HG03469 (cell line): ENCODE data around the gene ERG28.

Source experiments
- ATAC-seq: cut with Tn5 transposase; IDR thresholded peaks from one replicate; pipeline ENCODE4 v1.9.1; 2021; ENCODE audit warnings: mild to moderate bottlenecking, moderate library complexity, moderate number of reproducible peaks; ENCODE audit not compliant: unreplicated experiment

ERG28 gene

DNA sequence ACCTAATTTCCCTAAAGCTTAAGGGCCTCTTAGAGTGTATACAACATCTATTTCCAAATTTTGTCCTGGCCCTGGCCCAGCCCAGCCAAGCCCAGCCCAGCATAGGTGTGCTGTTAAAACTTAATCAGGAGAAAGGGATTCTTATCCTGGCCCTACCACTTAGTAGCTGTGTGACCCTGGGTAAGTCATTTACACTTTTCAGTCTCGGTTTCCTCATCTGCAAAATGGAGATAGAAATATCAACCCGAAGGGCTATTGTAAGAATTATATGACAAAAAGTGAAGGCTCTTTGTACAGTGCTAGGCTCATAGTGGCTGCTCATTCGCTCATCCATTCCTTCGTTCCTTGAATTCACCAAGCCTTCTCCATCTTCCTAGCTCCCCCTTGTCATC is 442 bp downstream of the ERG28 start:
- no peak for ATAC-seq

DNA sequence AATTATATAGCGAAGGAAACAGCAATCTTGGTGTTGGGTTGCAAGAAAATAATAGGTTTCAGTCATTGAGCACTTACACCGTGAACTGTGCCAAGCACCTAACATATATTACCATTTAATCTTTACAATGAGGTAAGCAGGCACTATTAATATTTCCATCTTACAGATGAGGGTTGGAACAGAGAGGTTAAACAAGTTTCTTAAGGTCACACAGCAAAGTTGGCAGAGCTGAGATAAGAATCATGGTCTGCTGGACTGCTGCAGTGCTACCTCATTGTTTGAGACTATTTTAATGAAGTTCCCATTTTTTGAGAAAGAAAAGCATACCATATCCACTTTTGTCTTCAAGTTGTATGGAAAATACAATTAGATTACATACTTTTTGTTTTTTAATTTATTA is 1.7 kb downstream of the ERG28 start:
- ATAC-seq, result no peak

DNA sequence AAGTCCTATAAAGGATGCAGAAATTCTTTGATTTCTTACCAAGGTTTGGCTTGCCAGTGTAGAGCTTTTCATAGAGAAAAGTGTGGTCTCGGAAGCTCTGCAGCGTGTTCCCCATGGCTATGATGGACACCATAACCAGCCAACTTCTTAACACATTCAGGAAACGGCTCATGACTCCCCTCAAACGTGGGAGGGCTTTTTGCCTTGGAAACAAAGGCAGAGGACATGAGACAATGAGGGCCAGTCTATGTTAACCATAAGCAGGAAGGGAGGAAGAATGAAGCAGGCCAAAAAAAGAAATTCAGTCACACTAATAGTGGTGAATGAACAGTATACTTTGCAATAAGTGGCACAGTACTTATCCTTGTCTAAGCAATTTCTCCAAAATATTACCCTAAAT is 3.3 kb downstream of the ERG28 start:
- ATAC-seq, result no peak

DNA sequence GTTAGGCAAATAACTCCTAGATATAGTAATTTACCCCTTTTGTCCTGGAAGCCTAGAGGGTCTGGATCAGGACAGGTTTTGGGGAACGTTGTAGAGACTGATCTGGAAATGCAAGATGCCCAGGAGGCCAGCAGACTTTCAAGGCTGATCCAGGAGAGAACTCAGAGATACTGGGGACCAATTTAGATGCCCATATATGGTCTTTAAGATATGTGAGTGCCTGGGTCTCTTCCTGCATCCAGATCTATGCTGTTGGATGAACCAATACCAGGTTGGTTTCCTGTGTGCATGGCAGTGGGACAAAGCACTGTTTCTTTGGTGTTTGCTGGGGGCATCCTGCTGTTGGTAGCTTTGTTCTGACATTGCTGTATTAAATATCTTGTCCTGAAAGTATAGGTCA is 5.4 kb downstream of the ERG28 start:
- no peak for ATAC-seq

DNA sequence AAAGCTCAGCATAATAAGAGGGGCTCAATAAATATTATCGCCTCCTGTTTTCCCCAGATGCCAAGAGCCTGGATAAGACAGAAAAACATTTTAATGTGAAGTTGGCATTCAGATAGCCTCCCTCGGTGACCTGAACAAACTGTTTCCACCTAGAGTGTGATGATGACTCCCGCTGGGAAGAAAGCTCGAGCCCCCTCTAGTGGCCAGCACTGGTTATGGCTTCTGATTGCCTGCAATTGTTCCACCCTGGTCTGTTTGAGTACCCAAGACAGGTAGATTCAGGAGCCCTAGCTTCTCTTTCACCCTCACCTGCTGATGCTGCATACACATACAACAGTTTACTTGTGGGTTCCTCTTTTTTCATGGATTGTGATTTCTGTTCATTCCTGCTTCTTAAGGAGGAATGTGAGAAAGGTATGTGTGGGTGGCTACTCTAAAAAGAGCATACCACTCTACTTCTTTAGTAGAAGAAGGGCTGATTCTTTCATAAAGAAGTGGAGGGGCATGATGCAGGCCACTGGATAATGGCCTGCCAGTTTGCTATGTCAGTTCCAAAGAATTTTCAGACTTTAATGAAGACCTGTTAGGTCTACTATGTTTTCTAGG is 6.4 kb downstream of the ERG28 start:
- ATAC-seq, result peak; percentile 48

DNA sequence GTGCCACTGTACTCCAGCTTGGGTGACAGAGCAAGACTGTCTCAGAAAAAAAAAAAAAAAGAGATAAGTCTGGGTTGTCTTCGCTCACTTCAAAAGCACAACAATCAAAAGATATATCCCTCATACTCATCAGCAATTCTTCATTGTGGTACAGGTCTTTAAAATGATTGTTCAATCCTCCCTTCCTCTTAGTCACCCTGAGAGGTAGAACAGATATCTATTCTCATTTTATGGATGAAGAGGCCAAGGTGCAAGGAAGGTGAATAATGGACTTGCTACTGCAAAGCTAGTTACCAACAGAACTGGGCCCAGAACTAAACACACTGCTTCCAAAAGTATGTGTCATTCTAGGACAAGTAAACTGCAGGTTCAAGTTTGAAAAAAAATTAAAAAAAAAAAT is 7.1 kb downstream of the ERG28 start:
- no peak for ATAC-seq

DNA sequence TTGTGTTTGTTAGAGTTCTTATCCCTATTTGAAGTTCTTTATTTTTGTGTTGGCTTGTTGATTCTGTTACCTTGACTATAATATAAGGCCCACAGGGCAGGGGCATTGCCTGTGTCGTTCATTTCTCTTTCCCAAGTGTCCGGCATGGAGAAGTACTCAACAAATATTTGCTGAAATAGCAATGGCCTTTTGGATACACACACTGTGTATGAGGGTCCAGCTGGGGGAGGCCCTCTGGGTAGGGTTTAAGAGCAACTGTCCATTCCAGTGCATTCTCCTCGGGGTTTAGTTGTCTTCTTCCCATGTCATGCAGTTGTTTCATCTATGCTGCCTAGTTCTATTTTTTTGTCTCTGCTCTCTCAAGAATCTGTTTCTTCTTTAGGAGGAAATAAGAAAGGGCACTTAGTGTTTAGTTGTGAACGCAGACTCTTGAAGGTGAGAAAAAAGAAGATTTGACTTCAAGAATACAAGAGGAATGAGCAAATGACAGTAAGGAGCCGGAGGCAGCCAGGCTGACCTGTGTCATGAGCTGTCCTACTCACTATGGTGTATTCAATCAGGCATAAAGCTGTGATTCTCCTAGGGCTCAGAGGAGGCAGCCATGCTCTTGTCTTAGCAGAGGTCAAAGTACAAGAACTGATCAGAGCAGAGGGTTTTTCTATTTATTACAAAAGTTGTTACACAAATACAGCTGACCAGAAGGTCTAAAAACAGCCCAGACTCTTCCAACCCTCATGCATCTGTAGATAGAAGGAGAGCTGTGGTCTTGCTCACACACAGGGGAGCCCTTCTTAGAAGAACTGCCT is 10.2 kb downstream of the ERG28 start:
- no peak for ATAC-seq

DNA sequence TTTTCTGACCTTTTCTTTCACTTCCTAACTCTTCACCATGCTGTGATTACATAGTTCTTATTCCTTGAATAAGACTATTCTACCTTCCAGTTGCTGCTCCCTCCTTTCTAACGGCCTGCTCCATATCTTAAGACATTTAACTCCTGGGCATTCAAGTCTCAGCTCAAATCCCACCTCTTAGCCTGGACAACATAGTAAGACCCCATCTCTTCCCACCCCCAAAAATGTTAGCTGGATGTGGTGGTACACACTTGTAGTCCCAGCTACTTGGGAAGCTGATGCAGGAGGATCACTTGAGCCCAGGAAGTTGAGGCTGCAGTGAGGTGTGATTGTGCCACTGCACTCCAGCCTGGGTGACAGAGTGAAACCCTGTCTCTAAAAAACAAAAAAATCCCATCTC is 10.9 kb downstream of the ERG28 start:
- no peak for ATAC-seq

DNA sequence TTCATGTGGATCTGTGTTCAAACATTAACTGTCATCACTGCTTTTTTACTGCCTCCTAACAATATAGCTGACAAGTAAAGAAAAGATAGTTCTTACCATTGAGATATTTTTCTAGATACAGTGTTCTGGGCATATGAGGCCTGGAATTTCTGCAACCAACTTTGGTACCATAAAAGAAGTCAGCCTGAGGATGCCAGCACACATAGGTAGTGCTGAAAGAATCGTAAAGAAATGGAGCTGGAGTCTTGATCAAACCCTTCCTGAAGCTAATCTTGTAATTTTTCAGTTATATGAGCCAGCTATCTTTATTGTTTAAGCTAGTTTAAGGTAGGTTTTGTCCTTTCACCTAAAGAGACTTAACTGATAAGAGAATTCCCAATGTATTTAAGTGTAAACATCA is 11.3 kb downstream of the ERG28 start:
- ATAC-seq, result no peak

DNA sequence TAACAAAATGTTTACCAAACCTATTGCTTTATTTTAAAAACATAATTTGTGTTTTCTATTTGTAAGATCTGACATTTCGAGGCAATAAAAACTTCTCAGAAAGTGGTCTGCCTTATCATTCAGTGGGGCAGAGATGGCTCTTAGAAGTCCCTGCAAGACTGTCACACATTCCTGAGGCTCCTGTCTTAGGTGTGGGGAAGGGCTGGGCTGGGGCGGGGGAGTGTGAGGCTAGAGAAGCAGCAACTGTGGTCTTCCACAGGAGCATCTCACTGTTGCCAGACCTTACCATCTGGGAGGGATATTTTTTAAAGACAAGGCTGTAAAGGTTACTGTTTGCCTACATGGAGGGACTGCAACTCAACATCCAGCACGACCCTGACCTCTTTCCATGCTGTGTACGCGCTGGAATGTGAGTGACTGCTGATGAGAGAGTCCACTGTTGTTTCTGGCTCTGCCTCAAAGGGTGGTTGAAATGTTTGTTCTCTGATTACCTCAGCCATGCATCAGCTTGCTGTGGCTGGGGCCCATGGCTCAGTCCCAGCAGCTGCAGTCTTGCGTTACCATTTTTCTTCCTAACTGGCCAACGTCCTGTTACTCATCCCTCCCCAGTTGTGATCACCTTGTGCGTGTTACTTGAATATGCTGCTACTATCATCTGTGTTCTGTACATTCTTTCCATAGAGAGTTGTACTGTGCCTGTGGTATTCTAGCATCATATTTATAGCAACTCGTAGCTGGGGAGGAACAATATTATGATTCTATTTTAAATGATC is 12.4 kb downstream of the ERG28 start:
- no peak for ATAC-seq

DNA sequence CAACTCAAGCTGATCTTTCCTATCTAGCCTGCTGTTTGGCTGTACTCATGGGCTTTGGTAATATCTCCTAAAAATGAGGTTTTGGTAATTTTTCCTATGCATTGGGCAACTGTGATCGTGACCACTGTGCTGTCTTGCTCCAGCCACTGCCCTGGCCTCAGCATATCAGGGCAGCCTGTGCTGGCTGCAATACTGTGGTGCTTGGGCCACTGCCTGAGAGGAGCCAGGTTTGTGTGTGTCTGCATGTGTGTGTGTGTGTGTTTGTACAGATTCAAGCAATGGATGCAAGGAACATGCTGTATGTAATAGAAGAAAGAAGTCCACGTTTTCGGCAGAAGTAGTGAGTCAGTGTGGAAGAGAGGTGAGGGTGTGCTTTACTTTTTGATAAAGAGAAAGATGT is 13.0 kb downstream of the ERG28 start:
- ATAC-seq, result no peak

DNA sequence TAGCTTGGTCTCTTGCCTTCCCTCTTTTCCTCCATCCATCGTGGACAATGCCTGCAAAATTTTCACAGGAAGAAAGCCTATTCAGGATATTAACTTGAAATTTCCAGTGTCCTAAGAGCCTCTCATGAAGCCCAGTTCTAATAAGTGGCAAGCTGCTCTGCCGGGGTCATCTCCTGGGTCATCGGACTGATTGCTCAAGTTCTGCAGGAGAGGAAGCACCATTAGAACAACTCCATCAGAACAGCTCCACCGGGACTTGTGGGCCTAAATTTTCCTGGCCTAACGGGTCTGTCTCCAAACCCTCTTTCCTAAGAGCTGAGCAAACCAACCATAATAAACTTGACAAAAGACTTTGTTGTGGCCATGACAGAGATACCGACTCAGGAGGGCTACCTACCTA is 13.9 kb downstream of the ERG28 start:
- ATAC-seq, result no peak

DNA sequence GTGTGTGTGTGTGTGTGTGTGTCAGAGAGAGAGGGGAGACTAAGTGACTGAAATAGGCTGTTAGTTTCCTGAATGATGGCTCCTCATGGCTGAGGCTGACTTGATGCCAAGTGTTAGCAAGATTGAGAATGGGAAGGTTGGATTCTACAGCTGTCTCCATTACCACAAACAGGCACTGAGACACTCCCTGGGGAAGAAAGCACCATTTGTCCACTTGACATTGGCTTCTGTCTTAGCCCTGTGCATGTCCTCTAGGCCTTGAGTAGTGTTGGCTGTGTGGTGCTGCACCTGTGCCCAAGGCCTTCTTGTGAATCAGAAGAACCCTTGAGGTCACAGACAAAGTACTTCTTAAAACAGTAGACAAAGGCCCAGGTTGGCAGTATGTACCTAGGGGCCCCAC is 15.6 kb downstream of the ERG28 start:
- ATAC-seq, result no peak

DNA sequence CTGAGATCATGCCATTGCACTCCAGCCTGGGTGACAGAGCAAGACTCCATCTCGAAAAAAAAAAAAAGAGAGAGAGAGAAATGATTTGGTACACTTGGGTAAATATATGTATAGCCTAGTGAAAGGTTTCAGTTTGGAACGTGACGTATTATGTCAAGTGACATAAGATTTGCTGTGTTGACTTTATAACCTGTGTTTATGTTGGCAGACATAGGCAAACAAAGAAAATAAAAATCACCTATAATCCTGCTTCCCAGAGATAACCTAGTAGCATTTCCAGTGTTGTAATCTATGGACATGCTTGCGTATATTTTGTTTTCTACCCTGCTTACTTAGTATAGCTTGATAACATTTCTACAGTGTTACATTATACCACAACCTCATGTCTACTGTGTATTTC is 16.7 kb downstream of the ERG28 start:
- ATAC-seq, result no peak

DNA sequence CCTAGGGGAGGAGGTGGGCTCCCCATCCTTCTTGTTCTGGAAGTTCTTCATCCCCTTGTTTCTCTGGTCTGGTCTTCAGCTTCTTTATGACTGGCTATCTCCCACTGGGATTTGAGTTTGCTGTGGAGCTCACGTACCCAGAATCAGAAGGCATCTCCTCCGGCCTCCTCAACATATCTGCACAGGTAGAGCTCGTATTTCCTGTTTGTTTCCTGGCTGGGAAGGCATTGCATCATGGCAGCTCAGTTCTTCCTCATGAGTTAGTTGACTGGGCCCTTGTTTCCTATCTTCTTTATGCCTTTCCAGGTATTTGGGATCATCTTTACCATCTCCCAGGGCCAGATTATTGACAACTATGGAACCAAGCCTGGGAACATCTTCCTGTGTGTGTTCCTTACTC is 19.8 kb downstream of the ERG28 start:
- no peak for ATAC-seq

DNA sequence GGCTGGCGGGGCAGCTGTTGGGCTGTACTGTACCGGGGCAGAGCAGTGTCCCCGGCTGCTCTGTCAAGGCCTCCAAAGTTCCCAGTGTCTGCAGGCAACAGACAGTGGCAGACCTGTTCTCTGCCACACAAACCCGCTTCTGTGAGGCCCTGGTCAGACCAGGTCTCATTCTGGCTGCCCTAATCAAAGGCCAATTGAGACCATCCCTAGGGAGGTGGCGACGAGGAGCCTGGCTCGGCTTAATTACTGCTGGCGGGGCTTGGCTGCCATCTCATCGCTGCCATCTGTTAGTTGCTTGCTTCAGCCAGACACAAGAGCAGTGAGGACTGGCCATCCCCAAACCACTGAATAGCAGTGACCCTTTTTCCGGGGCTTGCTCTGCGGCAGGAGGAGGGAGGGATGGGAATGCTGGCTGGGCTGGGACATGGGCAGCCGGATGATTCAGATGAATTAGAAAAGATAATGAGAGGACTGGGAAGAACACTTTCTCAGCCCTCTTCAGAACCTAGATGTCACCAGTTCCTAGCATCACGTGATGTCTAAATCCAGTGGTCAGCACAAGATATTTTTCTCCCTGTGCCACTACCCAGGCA is 24.5 kb downstream of the ERG28 start:
- ATAC-seq, result no peak

DNA sequence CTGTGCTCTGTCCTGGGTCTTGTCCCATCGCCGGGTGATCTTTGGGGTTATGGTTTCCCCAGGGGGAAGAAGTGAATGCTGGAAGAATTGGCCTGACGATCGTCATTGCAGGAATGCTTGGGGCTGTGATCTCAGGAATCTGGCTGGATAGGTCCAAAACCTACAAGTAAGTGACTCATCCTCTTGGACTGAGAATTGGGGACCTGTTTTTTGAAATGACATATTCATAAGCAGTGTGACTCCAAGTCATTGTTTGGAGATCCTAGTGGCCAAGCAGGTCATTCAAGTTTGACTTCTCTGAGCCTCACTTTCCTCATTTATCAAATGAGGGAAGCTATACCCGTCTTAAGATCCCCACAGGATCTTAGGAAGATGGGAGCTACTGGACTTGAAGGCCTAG is 25.8 kb downstream of the ERG28 start:
- ATAC-seq, result no peak

DNA sequence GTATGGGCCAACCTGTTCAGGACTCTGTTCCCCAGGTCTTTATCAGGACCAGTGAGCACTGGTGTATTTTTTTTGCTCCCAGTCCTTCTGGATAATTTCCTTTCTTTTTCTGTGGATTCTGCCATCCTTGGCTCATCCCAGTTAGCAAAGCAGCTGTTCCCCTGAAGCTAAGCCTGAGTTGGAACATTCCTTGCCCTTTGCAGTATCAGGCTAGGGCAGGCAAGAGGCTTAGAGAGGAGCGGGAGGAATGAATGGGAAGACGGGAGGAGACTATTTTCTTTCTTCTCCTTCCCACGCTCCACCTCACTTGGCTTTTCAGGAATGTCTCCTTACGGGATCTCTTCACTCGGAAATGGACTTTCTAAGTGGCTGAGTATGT is 29.2 kb downstream of the ERG28 start:
- ATAC-seq, result no peak

DNA sequence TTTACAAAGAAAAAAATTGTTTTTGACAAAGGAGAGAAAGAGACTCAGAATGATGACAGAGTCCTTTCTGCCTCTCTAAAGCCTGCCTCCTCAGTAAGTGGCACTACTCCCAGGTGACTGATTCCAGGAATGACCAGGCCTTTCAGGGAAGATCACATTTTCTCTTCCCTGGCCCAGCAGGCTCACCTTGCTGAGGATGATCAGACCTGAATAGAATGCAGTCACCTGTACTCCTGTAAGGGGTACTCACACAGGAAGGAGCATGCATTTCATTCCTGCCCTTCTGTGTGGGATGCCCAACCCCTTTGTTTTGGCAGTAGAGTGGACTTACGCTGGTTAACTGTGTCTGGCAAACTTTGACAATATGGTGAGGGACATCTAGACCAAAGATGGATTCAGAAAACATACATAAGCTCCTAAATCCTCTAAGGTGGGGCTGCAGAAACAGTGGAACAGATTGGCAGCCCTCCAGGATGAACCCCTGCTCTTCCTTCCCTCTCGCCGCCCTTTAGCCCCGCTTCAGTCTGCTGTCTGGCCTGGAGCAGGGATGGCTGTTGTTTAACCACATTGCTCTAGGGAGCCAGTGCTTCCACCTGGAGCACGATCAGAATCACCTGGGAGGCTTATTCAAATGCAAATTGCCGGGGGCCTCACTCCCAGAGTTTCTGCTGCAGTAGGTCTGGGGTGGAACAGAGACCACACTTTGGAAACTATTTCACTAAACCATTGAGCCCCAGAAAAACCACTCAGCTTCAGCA is 29.8 kb downstream of the ERG28 start:
- no peak for ATAC-seq

DNA sequence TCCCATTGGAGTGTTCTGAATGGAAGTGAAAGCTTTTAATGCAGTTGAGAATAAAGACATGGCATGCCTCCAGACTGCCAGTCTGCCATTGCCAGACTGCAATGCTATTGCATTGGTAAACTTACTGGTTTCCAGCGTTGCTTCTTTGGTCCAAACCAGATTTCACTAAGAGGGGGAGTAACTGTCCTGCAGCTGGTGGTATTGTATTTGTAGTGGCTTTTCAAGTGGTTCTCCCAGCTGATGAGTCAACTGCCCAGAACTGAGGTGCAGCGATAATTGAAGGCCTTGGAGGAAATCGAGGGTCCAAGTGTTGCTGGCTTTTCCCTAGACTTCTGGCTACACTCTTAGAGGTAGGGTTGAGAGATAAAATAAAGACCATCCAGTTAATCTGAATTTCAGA is 31.9 kb downstream of the ERG28 start:
- ATAC-seq, result no peak

DNA sequence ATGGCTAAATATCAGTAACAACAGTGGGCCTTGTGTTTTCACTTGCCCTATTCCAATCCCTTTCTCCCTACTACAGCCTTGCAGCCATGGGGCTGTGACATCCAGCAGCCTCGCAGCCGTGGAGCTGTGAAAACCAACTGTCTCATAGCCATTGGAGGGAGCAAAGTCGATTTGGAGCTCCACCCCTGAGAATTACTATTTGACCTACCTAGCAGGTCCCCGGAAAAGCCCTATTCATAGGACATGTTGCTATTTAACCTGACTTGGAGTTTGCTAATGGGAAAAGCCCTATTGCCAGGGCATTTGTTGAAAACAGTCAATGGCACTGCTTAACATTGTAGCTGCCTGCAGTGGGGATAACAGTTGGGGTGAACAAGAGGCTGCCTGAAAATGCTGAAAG is 33.3 kb downstream of the ERG28 start:
- ATAC-seq, result no peak
